H1 (cell line): Measurements from ENCODE around the gene CASZ1. TPM values are rescaled to one million over a fixed set of nuclear protein-coding genes. Genes with fewer than 3 reads are reported as not detected.

Source experiments
- CBX8 ChIP-seq: fragments of 300-800, 300-1000 bp; sonication (generic); IDR thresholded peaks from 2 replicates; pipeline ENCODE4 v1.7.1; 2016; ENCODE audit warnings: low read depth, low read length, borderline replicate concordance
- KDM1A ChIP-seq: fragments of 200-600, 300-600 bp; sonication (generic); IDR thresholded peaks from 2 replicates; pipeline ENCODE4 v1.7.1; 2016; ENCODE audit warnings: mild to moderate bottlenecking, low read length, borderline replicate concordance
- KDM5A ChIP-seq: fragments of 200-600 bp; IDR thresholded peaks from 2 replicates; pipeline ENCODE4 v1.7.1; 2012; ENCODE audit warnings: mild to moderate bottlenecking, low read length, inconsistent platforms, mixed read lengths
- POLR2A ChIP-seq, 2 experiments: IDR thresholded peaks; 1 replicate in 1 of 2; 2 replicates in 1 of 2; pipeline ENCODE4 v1.6.1; 2011; ENCODE audit warnings: low read depth in 2 of 2, low read length in 2 of 2, mild to moderate bottlenecking in 2 of 2; ENCODE audit errors: control extremely low read depth in 1 of 2
- POU5F1 ChIP-seq: IDR thresholded peaks from 2 replicates; pipeline ENCODE4 v1.6.1; 2011; ENCODE audit warnings: low read depth, mild to moderate bottlenecking, low read length, moderate library complexity
- TAF7 ChIP-seq: optimal IDR thresholded peaks from 2 replicates; pipeline ENCODE3; 2011; ENCODE audit warnings: low read depth, mild to moderate bottlenecking, inconsistent platforms, low read length, moderate library complexity, borderline replicate concordance
- TBP ChIP-seq: IDR thresholded peaks from 2 replicates; pipeline ENCODE4 v1.6.1; 2011; ENCODE audit warnings: low read depth, low read length, improper control_type of control experiment
- polyA plus RNA-seq, 7 experiments: library from polyadenylated mRNA; depleted of rRNA in 3 of 7; stranded (reverse) in 5 of 7; unstranded in 2 of 7; fragments of >200 nt in 5 of 7; fragments of 200-250 nt in 2 of 7; gene quantifications; 1 replicate in 5 of 7; 2 replicates in 1 of 7; 4 replicates in 1 of 7; pipeline versions ENCODE4 v1.2.1 to v1.2.3, GENCODE V29; 2011 to 2013; ENCODE audit warnings: missing spikeins in 2 of 7, mixed read lengths in 2 of 7
- total RNA-seq: library from RNA; stranded (reverse); fragmentation: NEBNext Ultra II Directional; extraction: Animal tissue kit (Norgen Biotek cat#: 25700); gene quantifications from 2 replicates; pipeline ENCODE4 v1.2.1, GENCODE V29; 2021

CASZ1 gene
- total and polyA plus RNA-seq, 2 of the 8 experiments (the other 6 are each of a cell fraction or from before 2014, with no cell fraction given): 4.4 to 7.7 TPM

GRCh38 chr1:10785728-10786638, 10.5 kb downstream of the CASZ1 start (continued):
- TF ChIP-seq POU5F1 (no peak), KDM1A (no peak), TBP (no peak), KDM5A (no peak), TAF7 (no peak), POLR2A (IDR thresholded peaks at IDR 0.05; ENCODE audit: control extremely low read depth in 1 of 2, low read depth in 2 of 2, low read length in 2 of 2) (no peak), CBX8 (no peak)
